Neural progenitor cell (in vitro differentiated cells): Measurements from ENCODE around the gene TPPP2. TPM values are rescaled to one million over a fixed set of nuclear protein-coding genes. Genes with fewer than 3 reads are reported as not detected.
A peak's percentile ranks its signal among the peaks of the same experiment; 100 is the strongest.

Experiments
- DNase-seq: peaks from one replicate; pipeline ENCODE4 v3.0.0-alpha.2; 2016; ENCODE audit warnings: low spot score
- H2AFZ ChIP-seq: fragments of 200-600 bp; sonication (generic); replicated peaks from 2 replicates; pipeline ENCODE4 v1.6.1; 2016; ENCODE audit warnings: antibody characterized with exemption
- H3F3A ChIP-seq: fragments of 200-600 bp; sonication (generic); 2 replicates; pipeline ENCODE4 v1.6.1; 2016; ENCODE audit warnings: antibody characterized with exemption, low read depth
- H3K27ac ChIP-seq: fragments of 200-600 bp; sonication (generic); 2 replicates; pipeline ENCODE4 v1.5.1; 2016; ENCODE audit warnings: mild to moderate bottlenecking
- H3K27me3 ChIP-seq: fragments of 200-600 bp; sonication (generic); 2 replicates; pipeline ENCODE4 v1.6.1; 2016; ENCODE audit warnings: mild to moderate bottlenecking, moderate library complexity
- H3K36me3 ChIP-seq: fragments of 200-600 bp; sonication (generic); 2 replicates; pipeline ENCODE4 v1.5.1; 2016
- H3K4me1 ChIP-seq: fragments of 200-600 bp; sonication (generic); 2 replicates; pipeline ENCODE4 v1.6.1; 2016; ENCODE audit warnings: mixed run types
- H3K4me2 ChIP-seq: fragments of 200-600 bp; sonication (generic); 2 replicates; pipeline ENCODE4 v1.6.1; 2016
- H3K4me3 ChIP-seq: fragments of 200-600 bp; sonication (generic); 2 replicates; pipeline ENCODE4 v1.5.1; 2016
- H3K79me2 ChIP-seq: fragments of 200-600 bp; sonication (generic); 2 replicates; pipeline ENCODE4 v1.6.1; 2016; ENCODE audit warnings: low read depth
- H3K9ac ChIP-seq: fragments of 200-600 bp; sonication (generic); 2 replicates; pipeline ENCODE4 v1.6.1; 2016
- H3K9me3 ChIP-seq: fragments of 200-600 bp; sonication (generic); 2 replicates; pipeline ENCODE4 v1.5.1; 2016; ENCODE audit warnings: low read depth
- H4K20me1 ChIP-seq: fragments of 200-600 bp; sonication (generic); 2 replicates; pipeline ENCODE4 v1.6.1; 2016; ENCODE audit warnings: low read depth
- H3K27ac Mint-ChIP-seq: 3 replicates; pipeline ENCODE4 v1.8.0; 2021; ENCODE audit warnings: mixed read lengths
- H3K27me3 Mint-ChIP-seq: 2 replicates; pipeline ENCODE4 v1.8.0; 2022; ENCODE audit warnings: low read depth, mild to moderate bottlenecking, inconsistent platforms, moderate library complexity, mixed read lengths; ENCODE audit not compliant: insufficient read depth
- H3K36me3 Mint-ChIP-seq: 3 replicates; pipeline ENCODE4 v1.8.0; 2021; ENCODE audit warnings: mixed read lengths
- H3K4me1 Mint-ChIP-seq: 3 replicates; pipeline ENCODE4 v1.8.0; 2021; ENCODE audit warnings: mixed read lengths
- H3K4me3 Mint-ChIP-seq: 3 replicates; pipeline ENCODE4 v1.8.0; 2021; ENCODE audit warnings: mild to moderate bottlenecking, moderate library complexity, mixed read lengths
- H3K9me3 Mint-ChIP-seq: 3 replicates; pipeline ENCODE4 v1.8.0; 2020; ENCODE audit warnings: mixed read lengths
- CTCF ChIP-seq: fragments of 200-600 bp; sonication (generic); IDR thresholded peaks from 2 replicates; pipeline ENCODE4 v1.5.1; 2017; ENCODE audit warnings: antibody characterized with exemption, mild to moderate bottlenecking
- EZH2 ChIP-seq: fragments of 200-600 bp; sonication (generic); IDR thresholded peaks from 2 replicates; pipeline ENCODE4 v1.6.1; 2017; ENCODE audit warnings: antibody characterized with exemption, mild to moderate bottlenecking, moderate library complexity
- EZH2phosphoT487 ChIP-seq: fragments of 200-600 bp; sonication (generic); IDR thresholded peaks from 2 replicates; pipeline ENCODE4 v1.6.1; 2017; ENCODE audit warnings: antibody characterized with exemption
- total RNA-seq: library from RNA; depleted of rRNA; stranded (reverse); fragments of >200 nt; gene quantifications from 2 replicates; pipeline ENCODE4 v1.2.3, GENCODE V29; 2015; ENCODE audit warnings: low replicate concordance

Gene TPPP2
- total RNA-seq, 1 donor from 2014 or later = not detected

GRCh38 chr14:21070610-21071224, 40.7 kb downstream of the TPPP2 start:
- Histone ChIP-seq H3K9me3 (no peaks in the 10 kb centered on the region), H3K4me3 (peak overlapping the region; percentile 75), H3K4me1 (peaks cover 10% of the 10 kb centered on the region), H3K9ac (no peak overlapping the region), H3K36me3 (no peaks in the 10 kb centered on the region), H3K27me3 (peaks cover 7% of the 10 kb centered on the region), H4K20me1 (peaks cover 13% of the 10 kb centered on the region), H3F3A (peaks cover 45% of the 10 kb centered on the region), H3K79me2 (peaks cover 23% of the 10 kb centered on the region), H2AFZ (no peak overlapping the region), H3K4me2 (peak overlapping the region; percentile 92), H3K27ac (peak overlapping the region; percentile 68)
- peaks cover 9% of the 10 kb centered on the region for H3K27me3 Mint-ChIP-seq
- peaks cover 22% of the 10 kb centered on the region for H3K36me3 Mint-ChIP-seq
- TF ChIP-seq CTCF = peak; percentile 37
- no peak for TF ChIP-seq EZH2phosphoT487
- TF ChIP-seq EZH2 = no peak
- H3K27ac Mint-ChIP-seq = peak overlapping the region; percentile 97
- no peaks in the 10 kb centered on the region for H3K9me3 Mint-ChIP-seq
- H3K4me3 Mint-ChIP-seq = peak overlapping the region; percentile 97
- peak; percentile 89 for DNase-seq
- H3K4me1 Mint-ChIP-seq = peaks cover 35% of the 10 kb centered on the region

GRCh38 chr14:21071225-21072030, 41.4 kb downstream of the TPPP2 start:
- TF ChIP-seq CTCF (no peak), EZH2phosphoT487 (no peak)
- no peak overlapping the region for H2AFZ ChIP-seq

GRCh38 chr14:21072031-21072473, 42.0 kb downstream of the TPPP2 start:
- peaks cover 32% of the 10 kb centered on the region for H3K36me3 Mint-ChIP-seq
- H3K27ac Mint-ChIP-seq = peak overlapping the region; percentile 88
- peaks cover 8% of the 10 kb centered on the region for H3K27me3 Mint-ChIP-seq
- H3K9me3 ChIP-seq = no peaks in the 10 kb centered on the region
- peak overlapping the region; percentile 75 for H3K4me3 ChIP-seq
- H4K20me1 ChIP-seq = peaks cover 13% of the 10 kb centered on the region
- TF ChIP-seq CTCF (no peak), EZH2phosphoT487 (no peak)
- H3K4me1 ChIP-seq = peaks cover 10% of the 10 kb centered on the region
- peaks cover 35% of the 10 kb centered on the region for H3K4me1 Mint-ChIP-seq
- H3F3A ChIP-seq = peaks cover 44% of the 10 kb centered on the region
- peaks cover 23% of the 10 kb centered on the region for H3K79me2 ChIP-seq
- no peak for DNase-seq
- peak overlapping the region; percentile 97 for H3K4me3 Mint-ChIP-seq
- no peak overlapping the region for H3K9ac ChIP-seq
- H3K4me2 ChIP-seq = peak overlapping the region; percentile 92
- H3K9me3 Mint-ChIP-seq = no peaks in the 10 kb centered on the region
- no peak overlapping the region for H2AFZ ChIP-seq
- no peaks in the 10 kb centered on the region for H3K36me3 ChIP-seq
- H3K27me3 ChIP-seq = peaks cover 7% of the 10 kb centered on the region
- no peak overlapping the region for H3K27ac ChIP-seq

More at GRCh38 chr14:21071225-21072030, 41.4 kb downstream of the TPPP2 start:
- peak overlapping the region; percentile 68 for H3K27ac ChIP-seq
- H3K9me3 Mint-ChIP-seq = no peaks in the 10 kb centered on the region
- H3K36me3 Mint-ChIP-seq = peaks cover 29% of the 10 kb centered on the region
- peaks cover 13% of the 10 kb centered on the region for H4K20me1 ChIP-seq
- H3K9me3 ChIP-seq = no peaks in the 10 kb centered on the region
- H3K27ac Mint-ChIP-seq = peak overlapping the region; percentile 97
- peak overlapping the region; percentile 75 for H3K4me3 ChIP-seq
- peaks cover 9% of the 10 kb centered on the region for H3K27me3 Mint-ChIP-seq
- peaks cover 23% of the 10 kb centered on the region for H3K79me2 ChIP-seq
- H3K9ac ChIP-seq = no peak overlapping the region
- H3F3A ChIP-seq = peaks cover 45% of the 10 kb centered on the region
- peak overlapping the region; percentile 97 for H3K4me3 Mint-ChIP-seq
- H3K4me1 ChIP-seq = peaks cover 10% of the 10 kb centered on the region
- H3K27me3 ChIP-seq = peaks cover 7% of the 10 kb centered on the region
- peak; percentile 90 for DNase-seq
- H3K4me1 Mint-ChIP-seq = peaks cover 35% of the 10 kb centered on the region
- H3K36me3 ChIP-seq = no peaks in the 10 kb centered on the region
- peak overlapping the region; percentile 92 for H3K4me2 ChIP-seq
